ENCODE measurements around the gene DBN1. TPM values are rescaled to one million over a fixed set of nuclear protein-coding genes. Genes with fewer than 3 reads are reported as not detected.

The DBN1 gene
- total RNA-seq, 2 donors from 2014 or later: 9.3 to 18.8 TPM

DNA sequence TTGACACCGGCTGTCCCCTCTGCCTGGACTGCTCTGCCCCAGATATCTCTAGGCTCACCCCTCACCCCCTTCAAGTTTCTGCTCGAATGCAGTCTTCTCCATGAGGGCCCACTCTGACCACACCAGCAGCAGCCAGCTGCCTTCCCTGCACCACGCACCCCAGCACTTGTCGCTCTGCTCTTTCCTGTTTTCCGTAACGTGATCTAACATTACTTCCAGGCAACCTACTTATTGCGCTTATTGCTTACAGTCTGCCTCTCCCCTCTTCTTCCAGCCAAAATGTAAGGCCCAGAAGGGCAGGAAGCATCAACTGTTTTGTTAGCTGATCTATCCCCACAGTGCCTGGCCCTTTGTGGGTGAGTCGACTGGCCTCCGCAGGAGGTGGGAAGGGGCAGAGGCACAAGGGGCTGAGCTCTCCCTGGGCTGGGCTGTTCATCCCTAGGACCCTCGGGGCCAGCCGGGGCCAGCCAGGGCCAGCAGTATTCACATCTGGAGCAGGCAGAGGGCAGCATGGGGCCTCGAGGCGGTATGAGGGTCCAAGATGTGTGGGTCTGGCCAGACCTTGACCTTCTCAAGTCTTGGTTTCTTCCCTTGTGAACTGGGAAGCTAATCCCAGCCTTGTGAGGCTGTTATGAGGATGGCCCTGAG lies 11.6 kb upstream of the DBN1 start:
- intact Hi-C loops (cut with DNase I): no loop called here
- H3K9me3 ChIP-seq: no peaks in the 10 kb centered on the region
- H3K36me3 ChIP-seq: no peaks in the 10 kb centered on the region
- DNase-seq: no peak
- no peaks in the 10 kb centered on the region for H3K27me3 ChIP-seq
- H3K4me3 ChIP-seq: no peak overlapping the region
- no peak for TF ChIP-seq CTCF (IDR thresholded peaks at IDR 0.05)
- H3K4me1 ChIP-seq: peaks cover 5% of the 10 kb centered on the region
- no peak overlapping the region for H3K9ac ChIP-seq (ENCODE audit: low read depth in 2 of 2, low read length in 2 of 2)
- H3K27ac ChIP-seq: no peak overlapping the region

GRCh38 chr5:177483994-177484901 lies 10.8 kb upstream of the DBN1 start:
- H3K4me3 ChIP-seq: no peak overlapping the region
- peaks cover 3% of the 10 kb centered on the region for H3K4me1 ChIP-seq
- H3K27me3 ChIP-seq: no peaks in the 10 kb centered on the region
- H3K9me3 ChIP-seq: no peaks in the 10 kb centered on the region
- DNase-seq: no peak
- no peak for TF ChIP-seq CTCF (IDR thresholded peaks at IDR 0.05)
- H3K36me3 ChIP-seq: no peaks in the 10 kb centered on the region
- H3K27ac ChIP-seq: no peak overlapping the region
- H3K9ac ChIP-seq (ENCODE audit: low read depth in 2 of 2, low read length in 2 of 2): no peak overlapping the region
- intact Hi-C loops (cut with DNase I): no loop called here

DNA sequence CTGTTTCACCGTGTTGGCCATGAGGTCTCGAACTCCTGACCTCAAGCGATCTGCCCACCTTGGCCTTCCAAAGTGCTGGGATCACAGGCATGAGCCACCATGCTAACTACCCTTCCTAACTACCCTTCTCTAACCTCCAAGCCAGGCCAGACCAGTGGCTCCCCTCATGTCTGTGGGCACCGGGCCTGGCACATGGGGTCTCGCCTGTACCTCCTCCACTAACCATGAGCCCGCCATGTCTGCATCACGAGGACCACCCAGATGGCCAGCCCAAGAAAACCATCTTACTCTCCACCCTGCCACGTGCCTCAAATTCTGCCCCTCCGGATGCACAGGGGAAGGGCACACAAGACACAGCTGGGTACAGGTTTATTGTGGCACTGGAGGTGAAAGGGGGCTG lies 9.6 kb upstream of the DBN1 start:
- no peak overlapping the region for H3K9ac ChIP-seq (ENCODE audit: low read depth in 2 of 2, low read length in 2 of 2)
- intact Hi-C loops (cut with DNase I): no loop called here
- H3K4me3 ChIP-seq: no peak overlapping the region
- H3K4me1 ChIP-seq: no peaks in the 10 kb centered on the region
- H3K27me3 ChIP-seq: no peaks in the 10 kb centered on the region
- TF ChIP-seq CTCF (IDR thresholded peaks at IDR 0.05): no peak
- no peaks in the 10 kb centered on the region for H3K9me3 ChIP-seq
- H3K36me3 ChIP-seq: no peaks in the 10 kb centered on the region
- DNase-seq: no peak
- no peak overlapping the region for H3K27ac ChIP-seq

DNA sequence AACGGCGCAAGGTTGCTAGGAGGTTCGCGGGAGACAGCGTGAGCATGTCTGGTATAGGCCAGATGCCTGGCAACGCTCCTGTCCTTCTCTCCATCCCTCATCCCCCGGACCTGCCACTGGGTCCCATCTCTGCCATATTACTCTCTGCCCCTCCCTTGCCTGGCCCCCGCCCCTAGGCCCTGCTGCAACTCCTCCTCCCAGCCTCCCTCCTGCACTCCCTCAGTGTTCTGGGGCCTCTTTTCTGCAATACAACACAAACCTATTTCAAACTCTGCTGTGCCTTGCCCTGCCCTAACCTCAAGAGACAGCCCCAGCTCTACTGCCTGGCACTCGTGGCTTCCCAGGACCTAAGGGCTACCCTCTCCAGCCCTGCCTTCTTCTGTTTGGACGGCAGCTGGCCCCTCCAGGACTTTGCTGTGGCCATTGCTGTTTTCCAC lies 8.9 kb upstream of the DBN1 start:
- H3K4me1 ChIP-seq: no peaks in the 10 kb centered on the region
- DNase-seq: no peak
- H3K4me3 ChIP-seq: no peak overlapping the region
- no peaks in the 10 kb centered on the region for H3K9me3 ChIP-seq
- no peak for TF ChIP-seq CTCF (IDR thresholded peaks at IDR 0.05)
- no peaks in the 10 kb centered on the region for H3K27me3 ChIP-seq
- H3K27ac ChIP-seq: no peak overlapping the region
- intact Hi-C loops (cut with DNase I): no loop called here
- no peaks in the 10 kb centered on the region for H3K36me3 ChIP-seq
- no peak overlapping the region for H3K9ac ChIP-seq (ENCODE audit: low read depth in 2 of 2, low read length in 2 of 2)

GRCh38 chr5:177479774-177480173 lies 6.3 kb upstream of the DBN1 start:
- Histone ChIP-seq H3K9ac (ENCODE audit: low read depth in 2 of 2, low read length in 2 of 2) (peak overlapping the region in 1 of 2 donors; percentile 24), H3K4me3 (no peak overlapping the region), H3K36me3 (no peaks in the 10 kb centered on the region), H3K27me3 (no peaks in the 10 kb centered on the region), H3K27ac (peak overlapping the region; percentile 47), H3K9me3 (no peaks in the 10 kb centered on the region), H3K4me1 (no peaks in the 10 kb centered on the region)
- TF ChIP-seq CTCF (IDR thresholded peaks at IDR 0.05): no peak
- intact Hi-C loops (cut with DNase I): no loop called here
- no peak for DNase-seq
